PC-3 (cell line): Measurements from ENCODE around the gene SH3RF2. TPM values are rescaled to one million over a fixed set of nuclear protein-coding genes. Genes with fewer than 3 reads are reported as not detected.

ENCODE experiments used
- ATAC-seq: fragments of 200-7000 bp; cut with Tn5 transposase; 2 replicates; pipeline ENCODE4 v1.9.1; 2020; ENCODE audit warnings: mild to moderate bottlenecking, moderate library complexity
- BruUV-seq: library from RNA; stranded (reverse); fragments of 400-500 nt; replicated peaks from 2 replicates; lab custom pipeline; 2021; lab: Mats Ljungman, UMichigan
- CTCF ChIA-PET: fragments of 300-600 bp; sonication (Branson Sonifier 250); formaldehyde crosslinking; loops from one replicate; lab custom pipeline; 2022; ENCODE audit warnings: antibody characterized with exemption; lab: Charles Lee
- POLR2A ChIA-PET: fragments of 300-600 bp; sonication (Branson Sonifier 250); formaldehyde crosslinking; loops from one replicate; lab custom pipeline; 2022; ENCODE audit warnings: antibody characterized with exemption; ENCODE audit not compliant: unreplicated experiment; lab: Charles Lee
- DNase-seq: peaks from one replicate; pipeline ENCODE4 v3.0.0-alpha.2; 2015
- H2AFZ ChIP-seq: fragments of 300-600 bp; sonication (generic); 2 replicates; pipeline ENCODE4 v1.6.0; 2016; ENCODE audit warnings: antibody characterized with exemption, low read length
- H3F3A ChIP-seq: fragments of 300-600 bp; sonication (generic); one replicate; pipeline ENCODE4 v1.6.0; 2017; ENCODE audit warnings: antibody characterized with exemption, low read length, control low read depth, mild to moderate bottlenecking; ENCODE audit not compliant: unreplicated experiment
- H3K27ac ChIP-seq: fragments of 300-600 bp; sonication (generic); 2 replicates; pipeline ENCODE4 v1.5.1; 2016; ENCODE audit warnings: mild to moderate bottlenecking, low read length
- H3K27me3 ChIP-seq: fragments of 300-600 bp; sonication (generic); 2 replicates; pipeline ENCODE4 v1.6.1; 2016; ENCODE audit warnings: low read length, mixed read lengths
- H3K36me3 ChIP-seq: fragments of 300-600 bp; sonication (generic); 2 replicates; pipeline ENCODE4 v1.6.1; 2016; ENCODE audit warnings: low read depth, mixed run types, low read length, mixed read lengths
- H3K4me1 ChIP-seq: fragments of 300-600 bp; sonication (generic); 2 replicates; pipeline ENCODE4 v1.5.1; 2016; ENCODE audit warnings: low read length; ENCODE audit not compliant: insufficient read depth
- H3K4me2 ChIP-seq: fragments of 300-600 bp; sonication (generic); 2 replicates; pipeline ENCODE4 v1.6.0; 2016; ENCODE audit warnings: low read length
- H3K4me3 ChIP-seq: fragments of 300-600 bp; sonication (generic); 2 replicates; pipeline ENCODE4 v1.5.1; 2016; ENCODE audit warnings: mild to moderate bottlenecking, low read length, mixed read lengths
- H3K79me2 ChIP-seq: fragments of 300-600 bp; sonication (generic); 2 replicates; pipeline ENCODE4 v1.6.1; 2017; ENCODE audit warnings: low read length, mixed read lengths
- H3K9ac ChIP-seq: fragments of 300-600 bp; sonication (generic); 2 replicates; pipeline ENCODE4 v1.6.0; 2016; ENCODE audit warnings: mild to moderate bottlenecking, low read length
- H3K9me2 ChIP-seq: fragments of 300-600 bp; sonication (generic); replicated peaks from 2 replicates; pipeline ENCODE4 v1.6.1; 2016; ENCODE audit warnings: mixed run types, low read length, mixed read lengths
- H3K9me3 ChIP-seq: fragments of 300-600 bp; sonication (generic); 2 replicates; pipeline ENCODE4 v1.6.1; 2016; ENCODE audit warnings: low read length, mixed read lengths
- H4K20me1 ChIP-seq: fragments of 300-600 bp; sonication (generic); 2 replicates; pipeline ENCODE4 v1.6.1; 2016; ENCODE audit warnings: low read length, mixed read lengths
- CTCF ChIP-seq: fragments of 300-600 bp; sonication (generic); conservative IDR thresholded peaks from 2 replicates; pipeline ENCODE4 v1.5.1; 2017; ENCODE audit warnings: antibody characterized with exemption, low read depth, mild to moderate bottlenecking, low read length
- EZH2 ChIP-seq: fragments of 300-600 bp; sonication (generic); IDR thresholded peaks from one replicate; pipeline ENCODE4 v1.6.1; 2017; ENCODE audit warnings: antibody characterized with exemption, mild to moderate bottlenecking, low read length; ENCODE audit not compliant: unreplicated experiment
- EZH2phosphoT487 ChIP-seq: fragments of 300-600 bp; sonication (generic); IDR thresholded peaks from 2 replicates; pipeline ENCODE4 v1.6.1; 2018; ENCODE audit warnings: mild to moderate bottlenecking, antibody characterized with exemption, low read length, borderline replicate concordance
- intact Hi-C: fragments of 100-400 bp; cut with micrococcal nuclease; formaldehyde crosslinking; loops from 2 replicates; pipeline ENCODE4 v1.9.0; 2023
- total RNA-seq: library from RNA; depleted of rRNA; stranded (reverse); fragments of >200 nt; gene quantifications from 2 replicates; pipeline ENCODE4 v1.2.3, GENCODE V29; 2014

The SH3RF2 gene
- total RNA-seq, 1 experiment from 2014 or later, result 5.9 TPM

GRCh38 chr5:146055432-146055831 lies 119.1 kb downstream of the SH3RF2 start:
- no peaks in the 10 kb centered on the region for H4K20me1 ChIP-seq
- H3K9ac ChIP-seq, result no peak overlapping the region
- H3K79me2 ChIP-seq, result no peaks in the 10 kb centered on the region
- H3K9me2 ChIP-seq, result no peaks in the 10 kb centered on the region
- TF ChIP-seq CTCF, result no peak
- H3K4me3 ChIP-seq, result no peak overlapping the region
- no peak for ATAC-seq
- H3K27me3 ChIP-seq, result peaks cover 37% of the 10 kb centered on the region
- H3F3A ChIP-seq, result no peaks in the 10 kb centered on the region
- POLR2A ChIA-PET, result no interaction called here
- DNase-seq, result no peak
- no TSS peak for BruUV-seq
- CTCF ChIA-PET, result no interaction called here
- H3K4me1 ChIP-seq, result no peaks in the 10 kb centered on the region
- H3K4me2 ChIP-seq, result no peak overlapping the region
- no peak overlapping the region for H2AFZ ChIP-seq
- no peak overlapping the region for H3K27ac ChIP-seq
- H3K36me3 ChIP-seq, result no peaks in the 10 kb centered on the region
- intact Hi-C loops, result no loop called here
- H3K9me3 ChIP-seq, result no peaks in the 10 kb centered on the region

GRCh38 chr5:146059460-146060220 lies 123.3 kb downstream of the SH3RF2 start:
- DNase-seq, result no peak

GRCh38 chr5:146060221-146060585 lies 123.8 kb downstream of the SH3RF2 start:
- Histone ChIP-seq H3K4me3 (no peak overlapping the region), H3K9me3 (no peaks in the 10 kb centered on the region), H3F3A (no peaks in the 10 kb centered on the region), H3K4me2 (no peak overlapping the region), H3K9me2 (no peaks in the 10 kb centered on the region), H3K9ac (no peak overlapping the region), H3K4me1 (no peaks in the 10 kb centered on the region), H2AFZ (no peak overlapping the region), H3K27me3 (peaks cover 37% of the 10 kb centered on the region), H3K36me3 (0 out of 2 replicates have a peak, but pooled peaks cover 3% of the 10 kb centered on the region), H3K27ac (no peak overlapping the region), H3K79me2 (no peaks in the 10 kb centered on the region), H4K20me1 (no peaks in the 10 kb centered on the region)
- TF ChIP-seq EZH2phosphoT487 (no peak), EZH2 (no peak), CTCF (no peak)
- BruUV-seq, result no TSS peak
- intact Hi-C loops, result no loop called here
- ATAC-seq (no peak), DNase-seq (no peak)
- POLR2A ChIA-PET, result no interaction called here
- CTCF ChIA-PET, result no interaction called here

More at GRCh38 chr5:146059460-146060220, 123.3 kb downstream of the SH3RF2 start:
- Histone ChIP-seq H2AFZ (no peak overlapping the region), H3K27ac (no peak overlapping the region), H3F3A (no peaks in the 10 kb centered on the region), H3K9me2 (no peaks in the 10 kb centered on the region), H3K79me2 (no peaks in the 10 kb centered on the region), H3K27me3 (peaks cover 37% of the 10 kb centered on the region), H3K9me3 (no peaks in the 10 kb centered on the region), H3K4me3 (no peak overlapping the region), H3K36me3 (0 out of 2 replicates have a peak, but pooled peaks cover 3% of the 10 kb centered on the region), H3K9ac (no peak overlapping the region), H4K20me1 (no peaks in the 10 kb centered on the region), H3K4me1 (no peaks in the 10 kb centered on the region), H3K4me2 (no peak overlapping the region)
- ChIA-PET POLR2A (no interaction called here), CTCF (no interaction called here)
- ATAC-seq, result no peak
- no peak for TF ChIP-seq CTCF
- no peak for TF ChIP-seq EZH2phosphoT487
- no peak for TF ChIP-seq EZH2
- intact Hi-C loops, result no loop called here
- BruUV-seq, result no TSS peak
